Stimulated activated naive CD8-positive, alpha-beta T cell treated with anti-CD3 and anti-CD28 coated beads, Interleukin-15, Interleukin-2, amounts not matched to agents 100 ng/mL and 50 ng/mL, for 24 hours (primary cell): ENCODE results near the gene TLE7.

Experiments
- H3K27ac Mint-ChIP-seq: one replicate; pipeline ENCODE4 v1.8.0; 2021; ENCODE audit warnings: mild to moderate bottlenecking, mixed read lengths
- H3K27me3 Mint-ChIP-seq: one replicate; pipeline ENCODE4 v1.8.0; 2021; ENCODE audit warnings: mixed read lengths
- H3K36me3 Mint-ChIP-seq: one replicate; pipeline ENCODE4 v1.8.0; 2021; ENCODE audit warnings: low read depth, mixed read lengths
- H3K4me1 Mint-ChIP-seq: one replicate; pipeline ENCODE4 v1.8.0; 2021; ENCODE audit warnings: low read depth, mixed read lengths
- H3K4me3 Mint-ChIP-seq: one replicate; pipeline ENCODE4 v1.8.0; 2021; ENCODE audit warnings: mild to moderate bottlenecking, mixed read lengths
- H3K9me3 Mint-ChIP-seq: one replicate; pipeline ENCODE4 v1.8.0; 2021; ENCODE audit warnings: mixed read lengths

Gene TLE7

DNA sequence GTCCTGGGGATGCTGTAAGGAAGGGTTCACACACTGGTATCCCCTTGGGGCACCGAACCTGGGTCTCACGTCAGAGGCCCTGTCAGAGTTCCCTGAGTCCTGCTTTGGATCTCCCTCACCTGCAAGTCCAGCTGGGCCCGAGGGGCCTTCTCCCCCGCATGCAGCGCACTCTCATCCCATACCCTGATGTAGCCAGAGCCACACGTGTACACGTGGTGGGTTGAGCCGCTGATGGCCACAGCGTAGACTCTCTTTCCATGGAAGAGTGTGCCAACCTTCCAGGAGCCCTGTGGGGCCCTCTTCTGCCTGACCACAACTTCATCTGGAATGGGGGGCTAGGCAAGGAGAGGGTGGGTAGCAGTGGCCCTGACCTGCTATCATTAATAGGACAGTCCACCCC, 9.9 kb downstream of the TLE7 start:
- no peaks in the 10 kb centered on the region for H3K36me3 Mint-ChIP-seq
- H3K27ac Mint-ChIP-seq = no peak overlapping the region
- peaks cover 26% of the 10 kb centered on the region for H3K27me3 Mint-ChIP-seq
- no peaks in the 10 kb centered on the region for H3K9me3 Mint-ChIP-seq
- no peaks in the 10 kb centered on the region for H3K4me1 Mint-ChIP-seq
- H3K4me3 Mint-ChIP-seq = no peak overlapping the region

DNA sequence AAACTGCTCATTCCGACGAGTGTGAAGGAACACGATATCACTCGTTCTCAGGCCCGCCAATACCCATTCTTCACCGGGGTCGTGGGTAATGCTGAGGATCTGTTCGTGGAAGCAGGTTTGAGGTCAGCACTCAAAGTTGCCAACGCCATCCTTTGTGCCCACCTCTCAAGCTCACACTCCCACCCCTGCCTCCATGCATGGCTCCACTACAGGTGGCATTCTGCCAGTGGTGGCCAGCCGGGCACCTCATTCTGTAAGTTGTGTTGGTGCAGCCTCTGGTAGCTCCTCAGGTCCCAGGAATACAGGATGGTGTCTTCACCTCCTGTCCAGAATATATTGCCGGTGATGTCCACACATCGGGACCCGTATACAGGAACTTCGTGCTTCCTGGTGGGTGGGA, 10.7 kb downstream of the TLE7 start:
- Mint-ChIP-seq H3K4me1 (peaks cover 3% of the 10 kb centered on the region), H3K36me3 (no peaks in the 10 kb centered on the region), H3K4me3 (no peak overlapping the region), H3K27me3 (peaks cover 31% of the 10 kb centered on the region), H3K9me3 (no peaks in the 10 kb centered on the region), H3K27ac (no peak overlapping the region)

DNA sequence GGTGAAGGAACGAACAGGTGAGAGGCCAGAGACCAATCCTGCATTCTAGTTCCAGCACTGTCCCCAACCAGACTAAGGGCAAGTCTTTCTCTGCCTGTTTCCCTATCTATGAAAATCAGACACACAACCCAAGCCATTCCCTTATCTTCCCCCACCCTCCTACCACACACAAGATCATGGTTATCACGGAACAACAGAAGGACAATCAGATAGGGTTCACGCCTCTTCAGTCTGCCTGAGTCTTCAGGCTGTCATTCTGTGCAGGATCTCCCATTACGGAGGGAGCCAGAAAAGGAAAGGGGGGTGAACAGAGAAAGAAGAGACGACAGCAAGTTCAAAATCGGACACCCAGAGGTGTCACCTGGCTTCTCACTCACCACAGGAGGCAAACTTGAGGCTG, 11.1 kb downstream of the TLE7 start:
- Mint-ChIP-seq H3K4me1 (peaks cover 6% of the 10 kb centered on the region), H3K4me3 (no peak overlapping the region), H3K9me3 (no peaks in the 10 kb centered on the region), H3K27me3 (peaks cover 34% of the 10 kb centered on the region), H3K27ac (no peak overlapping the region), H3K36me3 (no peaks in the 10 kb centered on the region)

GRCh38 chr16:71429581-71429980, 12.3 kb downstream of the TLE7 start:
- peaks cover 43% of the 10 kb centered on the region for H3K27me3 Mint-ChIP-seq
- peaks cover 6% of the 10 kb centered on the region for H3K4me1 Mint-ChIP-seq
- H3K4me3 Mint-ChIP-seq = no peak overlapping the region
- H3K9me3 Mint-ChIP-seq = no peaks in the 10 kb centered on the region
- no peak overlapping the region for H3K27ac Mint-ChIP-seq
- H3K36me3 Mint-ChIP-seq = no peaks in the 10 kb centered on the region

GRCh38 chr16:71428883-71429282, 13.0 kb downstream of the TLE7 start:
- peaks cover 6% of the 10 kb centered on the region for H3K4me1 Mint-ChIP-seq
- no peak overlapping the region for H3K27ac Mint-ChIP-seq
- no peak overlapping the region for H3K4me3 Mint-ChIP-seq
- H3K27me3 Mint-ChIP-seq = peaks cover 48% of the 10 kb centered on the region
- no peaks in the 10 kb centered on the region for H3K36me3 Mint-ChIP-seq
- H3K9me3 Mint-ChIP-seq = no peaks in the 10 kb centered on the region

DNA sequence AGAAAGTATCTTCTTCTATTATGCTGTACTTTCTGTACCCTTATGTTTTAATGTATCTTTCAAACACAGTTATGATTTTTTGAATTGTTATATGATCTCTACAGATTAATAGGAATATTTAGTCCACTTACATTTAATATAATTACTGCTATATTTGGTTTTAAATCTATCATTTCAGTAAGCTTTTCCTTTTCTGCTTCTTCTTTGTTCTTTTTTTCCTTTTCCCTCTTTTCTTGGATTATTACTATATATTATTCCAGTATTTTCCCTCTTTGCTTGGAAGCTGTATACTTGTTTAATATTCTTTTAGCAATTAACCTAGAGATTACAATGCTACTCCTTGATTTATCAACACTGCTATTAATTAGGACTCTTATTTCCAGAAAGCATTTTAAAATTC, 13.5 kb downstream of the TLE7 start:
- Mint-ChIP-seq H3K4me1 (peaks cover 6% of the 10 kb centered on the region), H3K27ac (no peak overlapping the region), H3K4me3 (no peak overlapping the region), H3K27me3 (peaks cover 49% of the 10 kb centered on the region), H3K36me3 (no peaks in the 10 kb centered on the region), H3K9me3 (no peaks in the 10 kb centered on the region)

- H3K4me3 Mint-ChIP-seq = no peak overlapping the region
- no peaks in the 10 kb centered on the region for H3K9me3 Mint-ChIP-seq
- H3K27me3 Mint-ChIP-seq = peaks cover 56% of the 10 kb centered on the region
- no peak overlapping the region for H3K27ac Mint-ChIP-seq
- no peaks in the 10 kb centered on the region for H3K36me3 Mint-ChIP-seq
- H3K4me1 Mint-ChIP-seq = peaks cover 6% of the 10 kb centered on the region
Measured at GRCh38 chr16:71426880-71427615, 14.8 kb downstream of the TLE7 start.

DNA sequence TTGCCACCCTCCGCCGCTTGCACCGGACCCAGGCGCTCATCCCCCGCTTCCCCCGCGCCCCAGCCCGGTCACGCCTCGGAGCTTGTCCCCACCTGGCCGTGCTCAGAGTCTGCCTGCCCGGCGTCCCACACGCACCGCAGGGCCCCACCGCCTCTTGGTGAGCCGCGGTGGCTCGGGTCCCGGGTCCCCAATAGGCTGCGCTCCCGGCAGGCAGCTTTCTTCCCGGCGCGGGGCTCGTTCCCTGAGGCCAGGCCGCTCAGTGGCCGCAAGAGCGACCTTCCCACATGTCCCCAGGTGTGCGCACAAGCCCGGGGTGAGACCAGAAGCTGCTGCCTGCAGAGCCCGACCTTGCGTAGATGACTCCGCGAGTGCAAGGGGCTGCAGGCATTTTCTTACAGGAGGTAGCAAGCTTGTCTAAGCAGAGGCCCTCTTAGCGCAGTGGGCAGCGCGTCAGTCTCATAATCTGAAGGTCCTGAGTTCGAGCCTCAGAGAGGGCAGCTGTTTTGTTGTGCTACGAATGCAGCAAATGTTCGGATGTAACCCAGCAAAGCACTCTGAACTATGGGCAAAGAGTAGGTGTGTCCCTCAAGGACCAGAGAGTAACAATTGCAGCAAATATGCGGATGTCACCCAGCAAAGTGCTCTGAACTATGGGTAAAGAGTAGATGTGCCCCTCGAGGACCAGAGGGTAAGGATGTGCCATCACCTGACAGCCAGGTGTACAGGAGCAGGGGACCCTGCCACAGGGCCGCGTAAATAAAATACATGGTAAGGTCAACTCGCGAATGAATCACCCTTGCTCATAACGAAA, 15.6 kb downstream of the TLE7 start:
- no peaks in the 10 kb centered on the region for H3K36me3 Mint-ChIP-seq
- peaks cover 56% of the 10 kb centered on the region for H3K27me3 Mint-ChIP-seq
- peak overlapping the region; percentile 41 for H3K4me3 Mint-ChIP-seq
- H3K4me1 Mint-ChIP-seq = peaks cover 6% of the 10 kb centered on the region
- peak overlapping the region; percentile 52 for H3K27ac Mint-ChIP-seq
- no peaks in the 10 kb centered on the region for H3K9me3 Mint-ChIP-seq

DNA sequence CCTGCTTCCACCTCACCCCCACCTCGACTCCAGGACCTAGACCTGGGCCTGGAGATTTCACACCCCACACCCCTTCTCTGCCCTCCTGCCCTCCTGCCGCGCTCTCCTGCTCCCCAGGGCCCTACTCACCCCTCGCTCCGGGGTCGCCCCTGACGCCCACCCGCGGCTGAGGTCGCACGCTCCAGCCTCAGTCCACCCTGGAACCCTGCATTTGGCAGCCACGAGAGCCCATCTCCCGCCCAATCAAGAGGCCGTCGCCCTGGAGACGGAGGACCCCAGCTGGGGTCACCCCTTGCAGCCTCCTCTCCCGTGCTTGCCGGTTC, 16.1 kb downstream of the TLE7 start:
- no peak overlapping the region for H3K4me3 Mint-ChIP-seq
- H3K4me1 Mint-ChIP-seq = peaks cover 6% of the 10 kb centered on the region

DNA sequence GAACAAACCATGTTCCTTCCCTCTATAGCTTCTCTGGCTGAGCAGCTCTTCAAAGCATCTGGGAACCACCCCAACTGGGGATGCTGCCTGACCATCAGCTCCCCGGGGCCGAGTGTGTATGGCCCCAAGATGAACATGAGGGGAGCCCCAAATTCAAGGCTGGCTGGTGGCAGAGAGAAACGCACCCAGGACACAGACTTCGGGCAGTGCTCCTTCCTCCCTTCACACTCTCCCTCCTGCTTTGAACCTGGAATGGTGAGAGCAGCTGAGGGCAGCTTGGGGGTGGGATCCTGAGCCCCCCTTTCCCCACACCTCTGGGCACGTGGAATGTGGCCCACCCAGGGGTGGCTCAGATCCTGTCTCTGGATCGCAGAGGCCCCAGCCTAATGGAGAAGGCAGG, 17.2 kb downstream of the TLE7 start:
- Mint-ChIP-seq H3K36me3 (no peaks in the 10 kb centered on the region), H3K4me3 (no peak overlapping the region), H3K27me3 (peaks cover 52% of the 10 kb centered on the region), H3K27ac (no peak overlapping the region), H3K9me3 (no peaks in the 10 kb centered on the region), H3K4me1 (peaks cover 6% of the 10 kb centered on the region)

More for the DNA sequence above, 16.1 kb downstream of the TLE7 start:
- Mint-ChIP-seq H3K27ac (no peak overlapping the region), H3K9me3 (no peaks in the 10 kb centered on the region), H3K27me3 (peaks cover 54% of the 10 kb centered on the region), H3K36me3 (no peaks in the 10 kb centered on the region)

DNA sequence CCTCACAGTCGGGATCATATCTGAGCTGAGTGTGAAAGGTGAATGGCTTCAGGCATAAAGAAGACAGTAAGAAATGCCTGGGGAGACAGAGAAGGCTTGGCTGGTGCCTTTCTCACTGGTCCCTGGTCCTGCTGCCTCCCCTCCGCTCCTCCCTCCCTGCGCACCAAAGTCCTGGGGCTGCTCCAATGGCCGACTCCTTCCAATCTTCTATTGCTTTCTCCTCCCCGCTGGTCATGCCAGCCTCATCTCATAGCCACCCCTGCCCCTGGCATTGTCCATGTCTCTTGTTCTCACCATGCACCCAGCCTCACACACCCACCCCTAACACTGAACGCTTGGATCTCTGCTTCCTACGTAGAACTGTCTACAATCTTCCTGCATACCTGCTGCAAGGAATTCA, 18.0 kb downstream of the TLE7 start:
- Mint-ChIP-seq H3K27ac (no peak overlapping the region), H3K36me3 (no peaks in the 10 kb centered on the region), H3K4me1 (peaks cover 6% of the 10 kb centered on the region), H3K4me3 (no peak overlapping the region), H3K9me3 (no peaks in the 10 kb centered on the region), H3K27me3 (peaks cover 48% of the 10 kb centered on the region)

- Mint-ChIP-seq H3K27me3 (peaks cover 42% of the 10 kb centered on the region), H3K4me1 (peaks cover 6% of the 10 kb centered on the region), H3K27ac (no peak overlapping the region), H3K4me3 (no peak overlapping the region), H3K9me3 (no peaks in the 10 kb centered on the region), H3K36me3 (no peaks in the 10 kb centered on the region)
Measured at GRCh38 chr16:71423016-71423415, 18.8 kb downstream of the TLE7 start.

DNA sequence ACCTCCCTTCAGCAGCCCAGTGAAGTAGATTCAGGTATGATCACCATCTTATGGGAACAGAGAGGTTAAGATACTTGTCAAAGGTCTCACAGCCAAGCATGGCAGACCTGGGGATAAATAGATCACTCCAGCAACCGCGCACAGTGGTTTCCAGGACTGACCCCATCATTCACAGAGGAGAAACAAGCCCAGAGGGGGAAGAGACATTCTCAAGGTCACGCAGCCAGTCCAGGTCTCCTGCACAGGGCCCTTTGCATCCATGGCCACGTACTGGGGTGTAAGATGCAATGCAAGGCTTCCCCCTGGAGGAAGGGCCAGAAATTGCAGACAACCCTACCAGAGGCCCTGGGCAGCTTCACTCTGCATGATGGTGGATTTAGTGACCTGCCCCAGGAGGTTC, 19.9 kb downstream of the TLE7 start:
- Mint-ChIP-seq H3K27ac (no peak overlapping the region), H3K9me3 (no peaks in the 10 kb centered on the region), H3K4me1 (peaks cover 6% of the 10 kb centered on the region), H3K36me3 (no peaks in the 10 kb centered on the region), H3K27me3 (peaks cover 40% of the 10 kb centered on the region), H3K4me3 (no peak overlapping the region)

- H3K9me3 Mint-ChIP-seq = no peaks in the 10 kb centered on the region
- no peaks in the 10 kb centered on the region for H3K4me1 Mint-ChIP-seq
- no peak overlapping the region for H3K27ac Mint-ChIP-seq
- H3K36me3 Mint-ChIP-seq = no peaks in the 10 kb centered on the region
- H3K27me3 Mint-ChIP-seq = peaks cover 37% of the 10 kb centered on the region
- H3K4me3 Mint-ChIP-seq = no peak overlapping the region
Measured at GRCh38 chr16:71414038-71414437, 27.8 kb downstream of the TLE7 start.

- Mint-ChIP-seq H3K27ac (no peak overlapping the region), H3K9me3 (no peaks in the 10 kb centered on the region), H3K4me3 (no peak overlapping the region), H3K4me1 (no peaks in the 10 kb centered on the region), H3K36me3 (no peaks in the 10 kb centered on the region), H3K27me3 (peaks cover 41% of the 10 kb centered on the region)
Measured at GRCh38 chr16:71413341-71413740, 28.5 kb downstream of the TLE7 start.
